ENCODE data around the gene CAND1. TPM values are rescaled to one million over a fixed set of nuclear protein-coding genes. Genes with fewer than 3 reads are reported as not detected.
A peak's percentile ranks its signal among the peaks of the same experiment; 100 is the strongest.

CAND1 gene
- total RNA-seq, 1 experiment from 2014 or later: 117 TPM

GRCh38 chr12:67315661-67316060, 46.5 kb downstream of the CAND1 start:
- H3K4me2 ChIP-seq (ENCODE audit: low read depth, low read length, poor library complexity, severe bottlenecking): no peak overlapping the region
- peaks cover 84% of the 10 kb centered on the region for H3K36me3 ChIP-seq (ENCODE audit: insufficient read depth, low read length)
- no peaks in the 10 kb centered on the region for H3K9me3 ChIP-seq (ENCODE audit: low read length)
- peaks cover 25% of the 10 kb centered on the region for H3K79me2 ChIP-seq (ENCODE audit: low read length)
- no peak overlapping the region for H3K27ac ChIP-seq (ENCODE audit: low read length)
- no peak overlapping the region for H3K9ac ChIP-seq (ENCODE audit: low read length)
- H4K20me1 ChIP-seq (ENCODE audit: insufficient read depth, low read depth, low read length): no peaks in the 10 kb centered on the region
- H3K4me3 ChIP-seq (ENCODE audit: low read length): no peak overlapping the region
- peak; percentile 43 for DNase-seq
- no peaks in the 10 kb centered on the region for H3K27me3 ChIP-seq (ENCODE audit: low read length)
- no peak overlapping the region for H2AFZ ChIP-seq (ENCODE audit: low read length)
- no peaks in the 10 kb centered on the region for H3K9me2 ChIP-seq (replicated peaks; ENCODE audit: insufficient read depth, low read length)
- no peaks in the 10 kb centered on the region for H3K4me1 ChIP-seq (ENCODE audit: low read length)

GRCh38 chr12:67318786-67319185, 49.6 kb downstream of the CAND1 start:
- no peaks in the 10 kb centered on the region for H3K9me3 ChIP-seq (ENCODE audit: low read length)
- no peak for DNase-seq
- no peak overlapping the region for H3K9ac ChIP-seq (ENCODE audit: low read length)
- no peak overlapping the region for H3K4me2 ChIP-seq (ENCODE audit: low read depth, low read length, poor library complexity, severe bottlenecking)
- H3K9me2 ChIP-seq (replicated peaks; ENCODE audit: insufficient read depth, low read length): no peaks in the 10 kb centered on the region
- H4K20me1 ChIP-seq (ENCODE audit: insufficient read depth, low read depth, low read length): no peaks in the 10 kb centered on the region
- no peak overlapping the region for H3K27ac ChIP-seq (ENCODE audit: low read length)
- peaks cover 75% of the 10 kb centered on the region for H3K36me3 ChIP-seq (ENCODE audit: insufficient read depth, low read length)
- H2AFZ ChIP-seq (ENCODE audit: low read length): no peak overlapping the region
- H3K4me3 ChIP-seq (ENCODE audit: low read length): no peak overlapping the region
- peaks cover 10% of the 10 kb centered on the region for H3K79me2 ChIP-seq (ENCODE audit: low read length)
- no peaks in the 10 kb centered on the region for H3K27me3 ChIP-seq (ENCODE audit: low read length)
- H3K4me1 ChIP-seq (ENCODE audit: low read length): no peaks in the 10 kb centered on the region

- Histone ChIP-seq H3K4me2 (ENCODE audit: low read depth, low read length, poor library complexity, severe bottlenecking) (no peak overlapping the region), H3K27ac (ENCODE audit: low read length) (no peak overlapping the region), H3K4me3 (ENCODE audit: low read length) (no peak overlapping the region), H3K9ac (ENCODE audit: low read length) (no peak overlapping the region), H4K20me1 (ENCODE audit: insufficient read depth, low read depth, low read length) (no peaks in the 10 kb centered on the region), H3K9me3 (ENCODE audit: low read length) (no peaks in the 10 kb centered on the region), H3K79me2 (ENCODE audit: low read length) (peaks cover 3% of the 10 kb centered on the region; the same call in 1 of the 2 replicates), H3K9me2 (replicated peaks; ENCODE audit: insufficient read depth, low read length) (no peaks in the 10 kb centered on the region), H3K27me3 (ENCODE audit: low read length) (no peaks in the 10 kb centered on the region), H2AFZ (ENCODE audit: low read length) (no peak overlapping the region), H3K4me1 (ENCODE audit: low read length) (no peaks in the 10 kb centered on the region), H3K36me3 (ENCODE audit: insufficient read depth, low read length) (peaks cover 64% of the 10 kb centered on the region)
- DNase-seq: no peak
Observed at GRCh38 chr12:67319936-67320335, 50.8 kb downstream of the CAND1 start.

- Histone ChIP-seq H3K27me3 (ENCODE audit: low read length) (no peaks in the 10 kb centered on the region), H3K27ac (ENCODE audit: low read length) (no peak overlapping the region), H2AFZ (ENCODE audit: low read length) (no peak overlapping the region), H3K4me3 (ENCODE audit: low read length) (no peak overlapping the region), H3K9me2 (replicated peaks; ENCODE audit: insufficient read depth, low read length) (no peaks in the 10 kb centered on the region), H3K79me2 (ENCODE audit: low read length) (0 out of 2 replicates have a peak, but pooled peaks cover 3% of the 10 kb centered on the region), H4K20me1 (ENCODE audit: insufficient read depth, low read depth, low read length) (no peaks in the 10 kb centered on the region), H3K9me3 (ENCODE audit: low read length) (no peaks in the 10 kb centered on the region), H3K4me1 (ENCODE audit: low read length) (no peaks in the 10 kb centered on the region), H3K9ac (ENCODE audit: low read length) (no peak overlapping the region), H3K36me3 (ENCODE audit: insufficient read depth, low read length) (peaks cover 63% of the 10 kb centered on the region), H3K4me2 (ENCODE audit: low read depth, low read length, poor library complexity, severe bottlenecking) (no peak overlapping the region)
- no peak for DNase-seq
Observed at GRCh38 chr12:67320614-67321295, 51.6 kb downstream of the CAND1 start.

- no peak for DNase-seq
- H3K27ac ChIP-seq (ENCODE audit: low read length): no peak overlapping the region
- peaks cover 52% of the 10 kb centered on the region; the same call in 1 of the 2 replicates for H3K36me3 ChIP-seq (ENCODE audit: insufficient read depth, low read length)
- H3K4me3 ChIP-seq (ENCODE audit: low read length): no peak overlapping the region
- H3K9ac ChIP-seq (ENCODE audit: low read length): no peak overlapping the region
- H2AFZ ChIP-seq (ENCODE audit: low read length): no peak overlapping the region
- H3K4me1 ChIP-seq (ENCODE audit: low read length): no peaks in the 10 kb centered on the region
- no peaks in the 10 kb centered on the region for H4K20me1 ChIP-seq (ENCODE audit: insufficient read depth, low read depth, low read length)
- no peaks in the 10 kb centered on the region for H3K79me2 ChIP-seq (ENCODE audit: low read length)
- H3K9me3 ChIP-seq (ENCODE audit: low read length): no peaks in the 10 kb centered on the region
- H3K4me2 ChIP-seq (ENCODE audit: low read depth, low read length, poor library complexity, severe bottlenecking): no peak overlapping the region
- no peaks in the 10 kb centered on the region for H3K27me3 ChIP-seq (ENCODE audit: low read length)
- no peaks in the 10 kb centered on the region for H3K9me2 ChIP-seq (replicated peaks; ENCODE audit: insufficient read depth, low read length)
Observed at GRCh38 chr12:67322580-67322979, 53.4 kb downstream of the CAND1 start.

GRCh38 chr12:67323007-67323406, 53.8 kb downstream of the CAND1 start:
- Histone ChIP-seq H3K27me3 (ENCODE audit: low read length) (no peaks in the 10 kb centered on the region), H3K27ac (ENCODE audit: low read length) (no peak overlapping the region), H3K9me3 (ENCODE audit: low read length) (no peaks in the 10 kb centered on the region), H3K4me3 (ENCODE audit: low read length) (no peak overlapping the region), H3K4me1 (ENCODE audit: low read length) (no peaks in the 10 kb centered on the region), H3K4me2 (ENCODE audit: low read depth, low read length, poor library complexity, severe bottlenecking) (no peak overlapping the region), H3K9me2 (replicated peaks; ENCODE audit: insufficient read depth, low read length) (no peaks in the 10 kb centered on the region), H2AFZ (ENCODE audit: low read length) (no peak overlapping the region), H3K9ac (ENCODE audit: low read length) (no peak overlapping the region), H3K79me2 (ENCODE audit: low read length) (no peaks in the 10 kb centered on the region), H3K36me3 (ENCODE audit: insufficient read depth, low read length) (peaks cover 49% of the 10 kb centered on the region; the same call in 1 of the 2 replicates), H4K20me1 (ENCODE audit: insufficient read depth, low read depth, low read length) (no peaks in the 10 kb centered on the region)
- no peak for DNase-seq

- Histone ChIP-seq H3K9ac (ENCODE audit: low read length) (no peak overlapping the region), H3K4me1 (ENCODE audit: low read length) (no peaks in the 10 kb centered on the region), H3K79me2 (ENCODE audit: low read length) (0 out of 2 replicates have a peak, but pooled peaks cover under 1% of the 10 kb centered on the region), H3K4me2 (ENCODE audit: low read depth, low read length, poor library complexity, severe bottlenecking) (no peak overlapping the region), H2AFZ (ENCODE audit: low read length) (no peak overlapping the region), H3K9me2 (replicated peaks; ENCODE audit: insufficient read depth, low read length) (no peaks in the 10 kb centered on the region), H3K4me3 (ENCODE audit: low read length) (no peak overlapping the region), H3K9me3 (ENCODE audit: low read length) (no peaks in the 10 kb centered on the region), H3K27me3 (ENCODE audit: low read length) (no peaks in the 10 kb centered on the region), H4K20me1 (ENCODE audit: insufficient read depth, low read depth, low read length) (no peaks in the 10 kb centered on the region), H3K36me3 (ENCODE audit: insufficient read depth, low read length) (peaks cover 23% of the 10 kb centered on the region; the same call in 1 of the 2 replicates), H3K27ac (ENCODE audit: low read length) (no peak overlapping the region)
- DNase-seq: no peak
Observed at GRCh38 chr12:67326637-67327036, 57.5 kb downstream of the CAND1 start.

GRCh38 chr12:67327466-67327865, 58.3 kb downstream of the CAND1 start:
- Histone ChIP-seq H4K20me1 (ENCODE audit: insufficient read depth, low read depth, low read length) (no peaks in the 10 kb centered on the region), H3K27ac (ENCODE audit: low read length) (no peak overlapping the region), H3K9me2 (replicated peaks; ENCODE audit: insufficient read depth, low read length) (no peaks in the 10 kb centered on the region), H3K9me3 (ENCODE audit: low read length) (no peaks in the 10 kb centered on the region), H2AFZ (ENCODE audit: low read length) (no peak overlapping the region), H3K36me3 (ENCODE audit: insufficient read depth, low read length) (peaks cover 19% of the 10 kb centered on the region; the same call in 1 of the 2 replicates), H3K79me2 (ENCODE audit: low read length) (0 out of 2 replicates have a peak, but pooled peaks cover 3% of the 10 kb centered on the region), H3K9ac (ENCODE audit: low read length) (no peak overlapping the region), H3K27me3 (ENCODE audit: low read length) (no peaks in the 10 kb centered on the region), H3K4me1 (ENCODE audit: low read length) (no peaks in the 10 kb centered on the region), H3K4me3 (ENCODE audit: low read length) (no peak overlapping the region), H3K4me2 (ENCODE audit: low read depth, low read length, poor library complexity, severe bottlenecking) (no peak overlapping the region)
- no peak for DNase-seq

Measured in Karpas-422 (cell line).